ENCODE measurements around the gene DKK3. TPM values are rescaled to one million over a fixed set of nuclear protein-coding genes. Genes with fewer than 3 reads are reported as not detected.

The DKK3 gene
- polyA plus RNA-seq, 1 of the 3 experiments (the other 2 are of a cell fraction): 1,174 TPM

GRCh38 chr11:11966826-11967668 lies 41.4 kb downstream of the DKK3 start (continued):
- TF ChIP-seq FOXJ3 (CRISPR knock-in tag; IDR thresholded peaks at IDR 0.05): peak; percentile 38; the same call in 1 of the 2 replicates
- peak; percentile 39; the same call in 1 of the 2 replicates for TF ChIP-seq SMC3 (IDR thresholded peaks at IDR 0.05; ENCODE audit: low read depth, low read length)
- no peak for TF ChIP-seq ZBTB33 (IDR thresholded peaks at IDR 0.05; ENCODE audit: borderline replicate concordance, low read depth)
- TF ChIP-seq GATA2 (CRISPR knock-in tag; IDR thresholded peaks at IDR 0.05): no peak
- TF ChIP-seq NFIC (IDR thresholded peaks at IDR 0.05; ENCODE audit: borderline replicate concordance): no peak

- Histone ChIP-seq H2AFZ (ENCODE audit: low read depth) (no peak overlapping the region), H3K79me2 (ENCODE audit: insufficient read depth) (peaks cover 20% of the 10 kb centered on the region), H3K4me2 (no peak overlapping the region), H3K27ac (ENCODE audit: low read depth in 2 of 2, low read length in 1 of 2) (peak overlapping the region in 1 of 2 experiments; percentile 20; a peak in 1 of 4 replicates), H3K4me1 (ENCODE audit: control insufficient read depth in 1 of 2, insufficient read depth in 2 of 2, low read depth in 1 of 2, low read length in 1 of 2) (peaks cover 16 to 75% of the 10 kb centered on the region in 2 experiments), H3K9ac (no peak overlapping the region), H3K9me3 (no peaks in the 10 kb centered on the region), H3K4me3 (ENCODE audit: low read depth in 2 of 2, low read length in 1 of 2) (no peak overlapping the region), H4K20me1 (ENCODE audit: insufficient read depth) (no peaks in the 10 kb centered on the region), H3F3A (replicated peaks; ENCODE audit: insufficient read depth) (peaks cover 25% of the 10 kb centered on the region), H3K27me3 (ENCODE audit: insufficient read depth) (no peaks in the 10 kb centered on the region), H3K36me3 (replicated peaks in 1 of 2; ENCODE audit: control insufficient read depth in 1 of 2, insufficient read depth in 2 of 2, low read length in 1 of 2) (peaks cover 50 to 62% of the 10 kb centered on the region in 2 experiments), H3K9me2 (no peaks in the 10 kb centered on the region)
- CTCF ChIA-PET: interaction anchor here (0.7 to 5.0 kb wide), 29 partner anchors 8 to 323 kb away, joined by 3 to 39 read pairs (median 5); partner anchors contain the start of genes DKK3 and USP47
- WGBS (ENCODE audit: low lambda C conversion rate): 92% methylated on average over 7 of the region's 7 CpGs
- DNase-seq: no peak
- POLR2A ChIA-PET: interaction anchor here (1.7 kb wide), 1 partner anchor 13 kb away, joined by 10 read pairs; no protein-coding TSS in a partner anchor
- TF ChIP-seq FOXM1 (IDR thresholded peaks at IDR 0.05; ENCODE audit: low read depth) (no peak), SIN3A (IDR thresholded peaks at IDR 0.05; ENCODE audit: borderline replicate concordance, low read depth, low read length) (no peak), TEAD4 (IDR thresholded peaks at IDR 0.05; ENCODE audit: borderline replicate concordance, insufficient read depth) (no peak), NRF1 (IDR thresholded peaks at IDR 0.05; ENCODE audit: low read depth, low read length) (no peak), RXRA (IDR thresholded peaks at IDR 0.05; ENCODE audit: borderline replicate concordance, low read depth) (no peak), USF1 (IDR thresholded peaks at IDR 0.05; ENCODE audit: borderline replicate concordance, low read depth) (no peak), REST (IDR thresholded peaks at IDR 0.05; ENCODE audit: low read depth, low read length) (no peak), JUND (IDR thresholded peaks at IDR 0.05) (no peak), MXI1 (IDR thresholded peaks at IDR 0.05; ENCODE audit: low read depth, low read length) (no peak), EP300 (IDR thresholded peaks at IDR 0.05; ENCODE audit: borderline replicate concordance in 1 of 2, low read depth in 1 of 2, low read length in 1 of 2) (no peak), IRF3 (IDR thresholded peaks at IDR 0.05; ENCODE audit: low read depth, low read length) (no peak), TCF12 (IDR thresholded peaks at IDR 0.05) (no peak), GATA2 (CRISPR knock-in tag; IDR thresholded peaks at IDR 0.05) (no peak), YY1 (IDR thresholded peaks at IDR 0.05; ENCODE audit: low read depth) (no peak), GABPA (IDR thresholded peaks at IDR 0.05; ENCODE audit: low read depth) (no peak), RAD21 (IDR thresholded peaks at IDR 0.05; ENCODE audit: low read length) (no peak), NFIC (IDR thresholded peaks at IDR 0.05; ENCODE audit: borderline replicate concordance) (no peak), PBX3 (IDR thresholded peaks at IDR 0.05) (no peak), TAF1 (IDR thresholded peaks at IDR 0.05; ENCODE audit: borderline replicate concordance, low read depth, low read length) (no peak)
These were observed 42.1 kb downstream of the DKK3 start for GRCh38 chr11:11966354-11966741.
